HepG2 (cell line): ENCODE results near the gene SPOPL. TPM values are rescaled to one million over a fixed set of nuclear protein-coding genes. Genes with fewer than 3 reads are reported as not detected.

Experiments
- ATAC-seq: fragments of 200-7000 bp; cut with Tn5 transposase; 3 replicates; pipeline ENCODE4 v1.9.1; 2020; ENCODE audit warnings: mild to moderate bottlenecking, moderate library complexity
- BruUV-seq: library from RNA; stranded (reverse); fragments of 400-500 nt; replicated peaks from 2 replicates; lab custom pipeline; 2021; lab: Mats Ljungman, UMichigan
- CTCF ChIA-PET: fragments of 300-600 bp; formaldehyde crosslinking; extraction: SDS; loops from one replicate; lab custom pipeline; 2021; ENCODE audit warnings: low total read pairs, inconsistent platforms, low intra/inter-chr PET ratio; lab: Yijun Ruan, JAX
- POLR2A ChIA-PET: fragments of 350-600 bp; sonication (Branson Sonifier 250); formaldehyde crosslinking; loops from one replicate; lab custom pipeline; 2020; ENCODE audit warnings: antibody characterized with exemption, inconsistent platforms; lab: Yijun Ruan, JAX
- DNase-seq: peaks from one replicate; pipeline ENCODE4 v3.0.0-alpha.2; 2015; ENCODE audit warnings: low spot score
- FAIRE-seq: peaks from 3 replicates; lab custom pipeline; 2011; peaks lifted over from hg19 to GRCh38; lab: Jason Lieb, UNC
- H2AFZ ChIP-seq: one replicate; pipeline ENCODE4 v1.6.1; 2011; ENCODE audit warnings: low read length, inconsistent platforms
- H3K27ac ChIP-seq: fragments of 300-600 bp; 3 replicates; pipeline ENCODE4 v1.8.0; 2011; ENCODE audit warnings: mixed run types, mild to moderate bottlenecking, mixed read lengths, low read length, inconsistent platforms; ENCODE audit not compliant: insufficient read depth; ENCODE audit errors: extremely low read length
- H3K27me3 ChIP-seq, 2 experiments: fragments of 200-600 bp in 1 of 2; 2 replicates in 1 of 2; 3 replicates in 1 of 2; pipeline versions ENCODE4 v1.6.0 to v1.8.0; 2011; ENCODE audit warnings: low read length in 2 of 2, mild to moderate bottlenecking in 2 of 2, moderate library complexity in 2 of 2, inconsistent platforms in 1 of 2; ENCODE audit not compliant: insufficient read depth in 2 of 2, control insufficient read depth in 1 of 2
- H3K36me3 ChIP-seq, 2 experiments: fragments of 200-600 bp in 1 of 2; replicated peaks in 1 of 2; 2 replicates in 1 of 2; 3 replicates in 1 of 2; pipeline versions ENCODE4 v1.5.1 to v1.8.0; 2011; ENCODE audit warnings: low read length in 2 of 2, inconsistent platforms in 1 of 2; ENCODE audit not compliant: insufficient read depth in 2 of 2, control insufficient read depth in 1 of 2
- H3K4me1 ChIP-seq: 2 replicates; pipeline ENCODE4 v1.5.1; 2012; ENCODE audit warnings: low read length, inconsistent platforms; ENCODE audit not compliant: insufficient read depth
- H3K4me2 ChIP-seq: 2 replicates; pipeline ENCODE4 v1.6.0; 2011; ENCODE audit warnings: low read depth, low read length, inconsistent platforms
- H3K4me3 ChIP-seq, 3 experiments: fragments of 200-600 bp in 1 of 3; sonication (generic), shearing (Covaris generic) in 1 of 3; replicated peaks in 1 of 3; 2 replicates each; pipeline ENCODE4 v1.5.1; 2011 to 2016; ENCODE audit warnings: low read length in 3 of 3, inconsistent platforms in 2 of 3, low read depth in 2 of 3, mild to moderate bottlenecking in 2 of 3, control low read depth in 1 of 3, mixed read lengths in 1 of 3; ENCODE audit not compliant: insufficient read depth in 1 of 3
- H3K79me2 ChIP-seq: one replicate; pipeline ENCODE4 v1.6.1; 2011; ENCODE audit warnings: low read length, inconsistent platforms; ENCODE audit not compliant: insufficient read depth
- H3K9ac ChIP-seq: 2 replicates; pipeline ENCODE4 v1.6.0; 2011; ENCODE audit warnings: mild to moderate bottlenecking, low read depth, low read length, inconsistent platforms; ENCODE audit not compliant: insufficient read depth
- H3K9me3 ChIP-seq: 2 replicates; pipeline ENCODE4 v1.5.1; 2012; ENCODE audit warnings: mild to moderate bottlenecking, low read length
- H4K20me1 ChIP-seq: 2 replicates; pipeline ENCODE4 v1.6.0; 2011; ENCODE audit warnings: inconsistent platforms, mild to moderate bottlenecking, low read length, moderate library complexity; ENCODE audit not compliant: insufficient read depth
- AHDC1 ChIP-seq: sonication (generic); formaldehyde crosslinking; IDR thresholded peaks from 2 replicates; pipeline ENCODE4 v1.5.1; 2020; ENCODE audit warnings: mild to moderate bottlenecking, missing genetic modification reagents, borderline replicate concordance
- HNF1A ChIP-seq, 2 experiments: sonication (generic) in 1 of 2; formaldehyde crosslinking in 1 of 2; IDR thresholded peaks; 2 replicates each; pipeline versions ENCODE4 v1.4.0 to v1.6.1; 2016 to 2020; ENCODE audit warnings: borderline replicate concordance in 1 of 2, low read depth in 1 of 2, mild to moderate bottlenecking in 1 of 2, missing genetic modification reagents in 1 of 2
- IRX3 ChIP-seq: sonication (generic); formaldehyde crosslinking; IDR thresholded peaks from 2 replicates; pipeline ENCODE4 v1.8.1; 2023; ENCODE audit warnings: mild to moderate bottlenecking, low read depth, missing genetic modification reagents, borderline replicate concordance
- MTA3 ChIP-seq: sonication (generic); formaldehyde crosslinking; IDR thresholded peaks from 2 replicates; pipeline ENCODE4 v1.4.0; 2020; ENCODE audit warnings: missing genetic modification reagents
- PAWR ChIP-seq: sonication (generic); formaldehyde crosslinking; IDR thresholded peaks from 2 replicates; pipeline ENCODE4 v1.4.0; 2020; ENCODE audit warnings: missing genetic modification reagents, mild to moderate bottlenecking, borderline replicate concordance
- RFX1 ChIP-seq: fragments of 450-650 bp; IDR thresholded peaks from 2 replicates; pipeline ENCODE4 v1.6.1; 2017
- SMARCC2 ChIP-seq: fragments of 450-650 bp; IDR thresholded peaks from 2 replicates; pipeline ENCODE4 v1.6.1; 2017; ENCODE audit warnings: antibody characterized with exemption, mild to moderate bottlenecking
- STAT5B ChIP-seq: sonication (generic); formaldehyde crosslinking; IDR thresholded peaks from 2 replicates; pipeline ENCODE4 v1.4.0; 2020; ENCODE audit warnings: missing genetic modification reagents
- THAP11 ChIP-seq: IDR thresholded peaks from 2 replicates; pipeline ENCODE4 v1.6.1; 2016; ENCODE audit warnings: missing biosample characterization, missing genetic modification reagents
- ZMAT5 ChIP-seq: sonication (generic); formaldehyde crosslinking; IDR thresholded peaks from 2 replicates; pipeline ENCODE4 v1.5.0; 2020; ENCODE audit warnings: mild to moderate bottlenecking, low read depth, missing genetic modification reagents, borderline replicate concordance
- ZNF431 ChIP-seq: sonication (generic); formaldehyde crosslinking; IDR thresholded peaks from 2 replicates; pipeline ENCODE4 v1.9.0; 2022; ENCODE audit warnings: missing genetic modification reagents, low read depth, mild to moderate bottlenecking, borderline replicate concordance
- ZNF501 ChIP-seq: sonication (generic); formaldehyde crosslinking; IDR thresholded peaks from 2 replicates; pipeline ENCODE4 v1.5.1; 2020; ENCODE audit warnings: mild to moderate bottlenecking, moderate library complexity, missing genetic modification reagents
- ZNF589 ChIP-seq: sonication (generic); formaldehyde crosslinking; conservative IDR thresholded peaks from 2 replicates; pipeline ENCODE4 v1.8.0; 2022; ENCODE audit warnings: mild to moderate bottlenecking, moderate library complexity, missing genetic modification reagents
- WGBS: methylation state at CpG from one replicate; pipeline ENCODE4 v1.1.6; 2017; ENCODE audit warnings: low lambda C conversion rate; 5-methylcytosine and 5-hydroxymethylcytosine counted together
- in situ Hi-C: cut with HindIII; loops from 2 replicates; pipeline ENCODE4 v1.10.0; 2017; ENCODE audit warnings: low pct_unique_long_range_greater_than_20kb; ENCODE audit not compliant: extremely low pct_ligation_motif_present
- intact Hi-C: fragments of 100-400 bp; cut with micrococcal nuclease; formaldehyde crosslinking; loops from one replicate; pipeline ENCODE4 v1.10.0; 2022; ENCODE audit not compliant: unreplicated experiment
- polyA plus RNA-seq, 8 experiments: library from polyadenylated mRNA; depleted of rRNA in 3 of 8; stranded (reverse) in 7 of 8; unstranded in 1 of 8; fragments of >200 nt; fragmentation: Illumina TruSeq in 4 of 8; extraction: Trizol in 4 of 8; gene quantifications; 2 replicates each; pipeline versions ENCODE4 v1.2.1 to v1.2.3, GENCODE V29; 2011 to 2016; ENCODE audit warnings: low read depth in 4 of 8, missing spikeins in 1 of 8, mixed read lengths in 1 of 8; ENCODE audit not compliant: insufficient read depth in 1 of 8
- total RNA-seq, 5 experiments: library from RNA; depleted of rRNA; stranded (reverse); fragments of >200 nt; fragmentation: Illumina TruSeq; extraction: Trizol; gene quantifications; 2 replicates each; pipeline ENCODE4 v1.2.3, GENCODE V29; 2016; ENCODE audit warnings: low read depth in 1 of 5
- TF ChIP-seq, protein P1 (sequence below): sonication (generic); formaldehyde crosslinking; IDR thresholded peaks from 2 replicates; pipeline ENCODE4 v1.4.0; 2020; ENCODE audit warnings: missing genetic modification reagents

Gene SPOPL
- total and polyA plus RNA-seq, 2 of the 13 experiments (the other 11 are each of a cell fraction or from before 2014, with no cell fraction given) = 12.6 to 51.6 TPM

GRCh38 chr2:138470941-138471340, 30.6 kb upstream of the SPOPL start:
- no TSS peak for BruUV-seq
- ChIA-PET CTCF (no interaction called here), POLR2A (no interaction called here)

More at GRCh38 chr2:138470941-138471340, 30.6 kb upstream of the SPOPL start:
- H3K9ac ChIP-seq = no peak overlapping the region
- FAIRE-seq = no peak
- WGBS = 91% methylated on average over 5 of the region's 5 CpGs
- H3K4me3 ChIP-seq = no peak overlapping the region
- H3K9me3 ChIP-seq = no peaks in the 10 kb centered on the region
- DNase-seq = no peak
- H3K27me3 ChIP-seq = no peaks in the 10 kb centered on the region
- no peak overlapping the region for H3K27ac ChIP-seq
- TF ChIP-seq, protein P1, sequence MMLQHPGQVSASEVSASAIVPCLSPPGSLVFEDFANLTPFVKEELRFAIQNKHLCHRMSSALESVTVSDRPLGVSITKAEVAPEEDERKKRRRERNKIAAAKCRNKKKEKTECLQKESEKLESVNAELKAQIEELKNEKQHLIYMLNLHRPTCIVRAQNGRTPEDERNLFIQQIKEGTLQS = no peak
- TF ChIP-seq PAWR (CRISPR knock-in tag) = no peak
- TF ChIP-seq HNF1A (IDR thresholded peaks at IDR 0.05; ENCODE audit: low read depth) = no peak
- no peak for TF ChIP-seq HNF1A (CRISPR knock-in tag; IDR thresholded peaks at IDR 0.05; ENCODE audit: borderline replicate concordance)
- TF ChIP-seq ZNF589 (CRISPR knock-in tag) = no peak
- TF ChIP-seq SMARCC2 = no peak
- no peak for TF ChIP-seq MTA3 (CRISPR knock-in tag)
- TF ChIP-seq THAP11 (CRISPR knock-in tag) = no peak
- no peak for TF ChIP-seq ZNF431 (CRISPR knock-in tag)
- TF ChIP-seq ZNF501 (CRISPR knock-in tag) = no peak
- TF ChIP-seq AHDC1 (CRISPR knock-in tag) = no peak
- TF ChIP-seq RFX1 = no peak
- TF ChIP-seq IRX3 = no peak
- no peak for TF ChIP-seq ZMAT5 (CRISPR knock-in tag)
- no peak for TF ChIP-seq STAT5B
- no peak for ATAC-seq
- intact Hi-C loops = no loop called here
- H2AFZ ChIP-seq = no peak overlapping the region
- H4K20me1 ChIP-seq = no peaks in the 10 kb centered on the region
- in situ Hi-C loops = no loop called here
- no peaks in the 10 kb centered on the region for H3K79me2 ChIP-seq
- no peak overlapping the region for H3K4me2 ChIP-seq
- H3K4me1 ChIP-seq = peaks cover 13% of the 10 kb centered on the region
- no peaks in the 10 kb centered on the region for H3K36me3 ChIP-seq
